Activated CD4-positive, alpha-beta T cell treated with anti-CD3 and anti-CD28 coated beads, Interleukin-10, Interleukin-2, amounts not matched to agents 100 ng/mL and 50 ng/mL, durations not matched to agents 16 hours and 8 hours (primary cell): Measurements from ENCODE around the gene PTCH2.

Experiments used
- DNase-seq: peaks from one replicate; pipeline ENCODE4 v3.0.0-alpha.2; 2020

PTCH2 gene

DNA sequence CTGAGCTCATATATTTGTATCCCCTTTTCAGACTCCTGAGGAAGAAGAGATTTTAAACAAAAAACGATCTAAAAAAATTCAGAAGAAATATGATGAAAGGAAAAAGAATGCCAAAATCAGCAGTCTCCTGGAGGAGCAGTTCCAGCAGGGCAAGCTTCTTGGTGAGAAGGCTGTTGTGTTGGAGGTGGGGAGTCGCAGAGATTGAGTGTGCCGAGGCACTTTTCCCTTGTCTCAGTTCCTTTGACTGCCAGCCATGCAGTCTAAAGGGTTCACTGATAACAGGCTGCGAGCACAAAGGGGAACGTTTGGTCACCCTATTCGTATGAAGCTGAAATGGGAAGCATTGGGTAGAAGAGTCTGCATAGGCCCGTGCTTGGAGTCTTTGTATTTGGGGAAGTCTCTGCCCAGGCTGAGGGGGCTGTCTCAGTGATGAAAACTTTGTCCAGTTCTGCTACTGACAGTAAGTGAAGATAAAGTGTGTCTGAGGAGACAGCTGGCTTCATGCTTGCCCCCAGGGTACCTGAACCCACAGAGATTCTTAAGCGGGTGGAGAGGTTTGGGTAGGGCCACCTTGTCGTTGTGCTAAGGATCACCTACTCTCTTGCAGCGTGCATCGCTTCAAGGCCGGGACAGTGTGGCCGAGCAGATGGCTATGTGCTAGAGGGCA lies 65.0 kb downstream of the PTCH2 start:
- DNase-seq = no peak

DNA sequence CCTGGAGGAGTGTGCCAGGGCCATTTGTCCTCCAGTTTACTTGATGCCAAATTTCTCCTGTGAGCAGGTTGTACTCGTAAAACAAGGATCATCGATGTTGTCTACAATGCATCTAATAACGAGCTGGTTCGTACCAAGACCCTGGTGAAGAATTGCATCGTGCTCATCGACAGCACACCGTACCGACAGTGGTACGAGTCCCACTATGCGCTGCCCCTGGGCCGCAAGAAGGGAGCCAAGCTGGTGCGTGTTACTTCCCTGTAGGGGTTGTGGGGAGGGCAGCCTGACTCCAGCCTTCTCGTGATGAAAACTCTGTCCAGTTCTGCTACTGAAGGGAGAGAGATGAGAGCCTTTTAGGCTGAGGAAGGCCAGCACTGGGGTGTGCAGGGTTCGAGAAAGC lies 65.5 kb downstream of the PTCH2 start:
- no peak for DNase-seq

DNA sequence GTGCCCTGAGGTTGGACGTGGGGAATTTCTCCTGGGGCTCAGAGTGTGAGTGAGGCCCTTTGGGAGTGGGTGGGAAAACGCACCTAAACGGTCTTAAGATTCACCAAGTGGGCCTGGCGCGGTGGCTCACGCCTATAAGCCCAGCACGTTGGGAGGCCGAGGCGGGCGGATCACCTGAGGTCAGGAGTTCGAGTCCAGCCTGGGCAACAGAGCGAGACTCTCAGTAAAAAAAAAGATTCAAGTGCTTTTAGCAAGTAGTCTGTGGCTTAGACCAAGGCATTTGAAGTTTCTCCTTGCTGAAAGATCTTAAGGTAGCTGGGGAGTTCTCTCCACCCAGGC lies 66.4 kb downstream of the PTCH2 start:
- peak; percentile 25 for DNase-seq

DNA sequence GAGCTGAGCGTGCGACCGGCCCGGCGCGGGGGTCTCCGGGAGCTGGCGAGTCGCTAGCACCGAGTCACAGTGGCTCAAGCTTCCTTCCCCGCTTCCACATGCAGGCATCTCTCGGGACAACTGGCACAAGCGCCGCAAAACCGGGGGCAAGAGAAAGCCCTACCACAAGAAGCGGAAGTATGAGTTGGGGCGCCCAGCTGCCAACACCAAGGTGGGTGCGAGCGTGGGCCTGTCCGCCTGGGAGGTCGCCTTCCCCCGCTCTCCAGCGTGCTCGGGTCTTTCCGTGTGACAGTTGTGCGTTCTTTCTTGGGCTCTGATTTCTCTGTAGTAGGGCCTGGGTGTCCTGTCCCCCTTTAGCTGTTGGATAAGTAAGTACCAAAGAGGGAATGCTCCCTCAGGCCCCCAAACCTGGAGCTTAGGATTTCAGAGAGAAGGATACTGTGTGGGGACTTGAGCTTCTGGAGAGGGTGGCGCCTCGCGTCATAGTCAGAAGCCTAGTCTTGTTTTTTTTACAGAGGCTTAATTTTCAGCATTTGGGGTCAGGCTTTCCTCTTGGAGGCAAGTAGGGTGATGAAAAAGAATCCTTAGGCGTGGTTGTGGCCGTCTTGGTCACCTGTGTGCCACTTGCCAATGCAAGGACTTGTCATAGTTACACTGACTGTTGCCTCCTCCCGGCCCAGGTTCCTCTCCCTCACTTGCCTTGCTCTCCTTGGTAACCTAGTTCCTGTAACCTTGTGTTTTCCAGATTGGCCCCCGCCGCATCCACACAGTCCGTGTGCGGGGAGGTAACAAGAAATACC lies 66.9 kb downstream of the PTCH2 start:
- peak; percentile 45 for DNase-seq

DNA sequence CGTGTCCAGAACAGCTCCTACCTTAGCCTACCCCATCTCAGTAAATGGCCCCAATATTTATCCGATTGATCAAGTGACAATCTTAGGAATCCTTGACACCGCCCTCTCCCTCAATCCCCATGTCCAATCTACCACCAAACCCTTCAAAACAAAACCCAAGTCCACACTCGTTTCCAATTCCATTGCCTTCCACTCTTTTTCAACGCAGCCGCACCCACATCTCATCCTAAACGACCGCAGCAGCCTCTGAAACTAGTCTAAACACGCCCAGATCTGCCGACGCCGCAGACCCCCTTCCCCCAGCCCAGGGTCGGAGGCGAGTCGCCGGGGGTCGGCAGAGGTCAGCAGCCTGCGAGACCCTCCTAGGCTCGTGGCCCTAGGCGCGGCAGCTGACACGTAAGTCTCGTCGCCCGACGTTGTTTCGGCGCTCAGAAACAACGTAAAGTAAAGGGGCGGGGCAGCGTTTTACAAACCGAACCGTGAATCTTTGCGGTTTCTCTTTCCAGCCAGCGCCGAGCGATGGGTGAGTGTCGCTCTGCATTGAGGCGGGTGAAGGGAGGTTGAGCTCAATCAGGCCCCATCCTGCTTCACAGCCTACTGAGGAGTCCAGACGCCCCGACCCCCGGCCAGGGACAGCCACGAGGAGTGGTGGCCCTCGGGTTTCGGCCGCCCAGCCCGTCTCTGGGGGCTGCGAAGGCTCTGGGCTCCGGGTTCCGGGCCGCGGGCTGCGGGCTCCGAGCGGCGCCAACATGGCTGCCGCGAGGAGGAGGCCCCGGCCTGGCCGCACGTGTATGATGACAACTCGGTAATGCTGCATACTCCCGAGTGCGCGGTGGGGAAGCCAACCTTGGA lies 67.7 kb downstream of the PTCH2 start, which contains the start of gene RPS8:
RPS8 (plus strand) TSS at position 463 of the 852 bp plus-strand sequence; CDS start at position 520, 57 bp downstream.
- DNase-seq = peak; percentile 95
